Upper lobe of left lung (tissue), 4 donors: ENCODE results near the gene DGKQ.

Experiments
- EP300 ChIP-seq, 4 donors: sonication (generic); formaldehyde crosslinking; IDR thresholded peaks; one replicate each; pipeline ENCODE4 v1.5.1; 2017; ENCODE audit warnings: antibody characterized with exemption in 4 of 4, control low read depth in 2 of 4
- POLR2A ChIP-seq, 4 donors: fragments of 450-650 bp; IDR thresholded peaks; one replicate each; pipeline ENCODE4 v1.5.1; 2016 to 2017; ENCODE audit warnings: antibody characterized with exemption in 4 of 4, mild to moderate bottlenecking in 2 of 4
- TF ChIP-seq, protein P1 (sequence below), 6 experiments: fragments of 450-650 bp in 4 of 6; fragments of 200-600 bp in 2 of 6; sonication (generic) in 2 of 6; IDR thresholded peaks; one replicate each; pipeline ENCODE4 v1.5.1; 2016 to 2019; ENCODE audit warnings: antibody characterized with exemption in 6 of 6

DNA sequence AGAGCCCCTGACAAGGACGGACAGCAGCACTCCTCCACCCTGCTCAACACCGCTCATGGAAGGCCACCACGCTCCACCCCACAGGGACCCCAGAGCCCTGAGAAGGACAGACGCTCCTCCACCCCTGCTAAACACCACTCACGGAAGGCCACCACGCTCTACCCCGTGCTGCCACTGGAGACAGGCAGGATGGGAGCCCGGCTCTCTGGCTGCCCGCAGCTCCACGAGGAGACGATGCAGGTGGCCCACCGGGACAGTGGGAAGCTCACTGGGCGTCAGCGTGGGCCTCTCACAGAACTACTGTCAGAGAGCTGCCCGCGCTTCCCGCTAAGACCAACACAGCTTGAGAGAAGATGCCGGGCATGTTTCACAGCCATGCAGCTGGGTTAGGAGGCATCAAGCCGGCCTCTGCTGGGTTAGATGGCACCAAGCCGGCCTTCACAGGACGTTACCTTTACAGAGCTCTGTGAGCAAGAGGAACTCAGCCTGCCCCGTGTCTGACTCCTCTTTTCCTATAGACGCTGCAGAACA, 62.1 kb downstream of the DGKQ start:
- no peak for TF ChIP-seq EP300 (IDR thresholded peaks at IDR 0.05)
- TF ChIP-seq, protein P1, sequence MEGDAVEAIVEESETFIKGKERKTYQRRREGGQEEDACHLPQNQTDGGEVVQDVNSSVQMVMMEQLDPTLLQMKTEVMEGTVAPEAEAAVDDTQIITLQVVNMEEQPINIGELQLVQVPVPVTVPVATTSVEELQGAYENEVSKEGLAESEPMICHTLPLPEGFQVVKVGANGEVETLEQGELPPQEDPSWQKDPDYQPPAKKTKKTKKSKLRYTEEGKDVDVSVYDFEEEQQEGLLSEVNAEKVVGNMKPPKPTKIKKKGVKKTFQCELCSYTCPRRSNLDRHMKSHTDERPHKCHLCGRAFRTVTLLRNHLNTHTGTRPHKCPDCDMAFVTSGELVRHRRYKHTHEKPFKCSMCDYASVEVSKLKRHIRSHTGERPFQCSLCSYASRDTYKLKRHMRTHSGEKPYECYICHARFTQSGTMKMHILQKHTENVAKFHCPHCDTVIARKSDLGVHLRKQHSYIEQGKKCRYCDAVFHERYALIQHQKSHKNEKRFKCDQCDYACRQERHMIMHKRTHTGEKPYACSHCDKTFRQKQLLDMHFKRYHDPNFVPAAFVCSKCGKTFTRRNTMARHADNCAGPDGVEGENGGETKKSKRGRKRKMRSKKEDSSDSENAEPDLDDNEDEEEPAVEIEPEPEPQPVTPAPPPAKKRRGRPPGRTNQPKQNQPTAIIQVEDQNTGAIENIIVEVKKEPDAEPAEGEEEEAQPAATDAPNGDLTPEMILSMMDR (IDR thresholded peaks at IDR 0.05) = no peak
- TF ChIP-seq POLR2A (IDR thresholded peaks at IDR 0.05) = no peak
